ENCODE data around the gene LHX1.

DNA sequence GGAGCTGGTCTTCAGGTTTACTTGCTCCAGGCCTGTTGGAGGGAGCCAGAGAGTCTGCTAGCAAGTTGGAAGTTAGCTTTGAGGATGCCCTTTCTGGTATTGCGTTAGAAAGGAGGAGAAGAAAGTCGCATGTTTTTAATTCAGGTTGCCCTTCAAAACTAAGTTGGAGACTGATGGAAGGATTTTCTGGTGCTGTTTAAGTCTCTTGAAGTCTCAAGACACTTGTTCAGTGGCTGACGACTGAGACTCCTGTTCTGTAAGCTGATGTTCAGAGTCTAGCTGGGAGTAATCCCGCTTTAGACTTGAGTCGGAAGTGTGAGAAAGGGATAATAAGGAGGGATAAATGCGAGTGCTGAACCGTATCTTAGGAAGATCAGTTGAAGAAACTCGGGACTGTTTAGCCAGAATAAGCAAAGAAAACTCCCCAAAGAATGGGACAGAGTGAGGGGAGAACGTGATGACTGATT is 12.2 kb downstream of the LHX1 start:
- no peak for TF ChIP-seq CTCF (IDR thresholded peaks at IDR 0.05; ENCODE audit: low read depth, low read length, poor library complexity, severe bottlenecking)
- TF ChIP-seq EZH2phosphoT487 (IDR thresholded peaks at IDR 0.05; ENCODE audit: borderline replicate concordance, low read length) = no peak
